ENCODE measurements around the gene ADSL.

DNA sequence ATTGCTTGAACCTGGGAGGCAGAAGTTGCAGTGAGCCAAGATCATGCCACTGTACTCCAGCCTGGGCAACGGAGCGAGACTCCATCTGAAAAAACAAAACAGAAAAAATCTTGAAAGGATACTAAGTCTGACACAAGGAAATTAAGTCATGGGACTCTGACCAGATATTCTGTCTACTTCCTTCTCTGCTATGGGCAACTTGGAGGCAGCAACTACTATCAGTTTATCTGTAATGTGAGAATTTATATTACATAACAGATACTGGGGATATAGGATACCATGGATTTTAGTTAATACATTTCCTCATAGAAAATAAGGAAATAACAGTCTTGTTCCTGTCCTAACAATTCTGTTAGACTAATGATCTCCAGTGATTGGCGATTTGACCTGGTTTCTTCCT is 22.5 kb downstream of the ADSL start:
- TF ChIP-seq, protein P1, sequence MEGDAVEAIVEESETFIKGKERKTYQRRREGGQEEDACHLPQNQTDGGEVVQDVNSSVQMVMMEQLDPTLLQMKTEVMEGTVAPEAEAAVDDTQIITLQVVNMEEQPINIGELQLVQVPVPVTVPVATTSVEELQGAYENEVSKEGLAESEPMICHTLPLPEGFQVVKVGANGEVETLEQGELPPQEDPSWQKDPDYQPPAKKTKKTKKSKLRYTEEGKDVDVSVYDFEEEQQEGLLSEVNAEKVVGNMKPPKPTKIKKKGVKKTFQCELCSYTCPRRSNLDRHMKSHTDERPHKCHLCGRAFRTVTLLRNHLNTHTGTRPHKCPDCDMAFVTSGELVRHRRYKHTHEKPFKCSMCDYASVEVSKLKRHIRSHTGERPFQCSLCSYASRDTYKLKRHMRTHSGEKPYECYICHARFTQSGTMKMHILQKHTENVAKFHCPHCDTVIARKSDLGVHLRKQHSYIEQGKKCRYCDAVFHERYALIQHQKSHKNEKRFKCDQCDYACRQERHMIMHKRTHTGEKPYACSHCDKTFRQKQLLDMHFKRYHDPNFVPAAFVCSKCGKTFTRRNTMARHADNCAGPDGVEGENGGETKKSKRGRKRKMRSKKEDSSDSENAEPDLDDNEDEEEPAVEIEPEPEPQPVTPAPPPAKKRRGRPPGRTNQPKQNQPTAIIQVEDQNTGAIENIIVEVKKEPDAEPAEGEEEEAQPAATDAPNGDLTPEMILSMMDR (IDR thresholded peaks at IDR 0.05): no peak
- no peak for TF ChIP-seq POLR2A (IDR thresholded peaks at IDR 0.05)
